SK-N-SH treated with all-trans-retinoic acid at 6 μM for 48 hours (cell line): ENCODE data around the gene OAF.

Experiments used
- ATAC-seq: fragments of 200-7000 bp; cut with Tn5 transposase; 3 replicates; pipeline ENCODE4 v1.9.1; 2020; ENCODE audit warnings: mild to moderate bottlenecking, moderate library complexity
- CSDC2 ChIP-seq: fragments of 250-450 bp; sonication (Bioruptor Pico); IDR thresholded peaks from 2 replicates; pipeline ENCODE4 v1.5.0; 2020; ENCODE audit warnings: mild to moderate bottlenecking, moderate library complexity
- ESRRG ChIP-seq: fragments of 250-450 bp; sonication (Bioruptor Pico); IDR thresholded peaks from 2 replicates; pipeline ENCODE4 v1.6.1; 2021; ENCODE audit warnings: mild to moderate bottlenecking
- ISL1 ChIP-seq: fragments of 250-450 bp; sonication (Bioruptor Pico); IDR thresholded peaks from 2 replicates; pipeline ENCODE4 v2.1.2; 2022; ENCODE audit warnings: mild to moderate bottlenecking, moderate library complexity
- SNAI2 ChIP-seq: fragments of 250-450 bp; sonication (Bioruptor Pico); IDR thresholded peaks from 2 replicates; pipeline ENCODE4 v1.5.0; 2020; ENCODE audit warnings: mild to moderate bottlenecking, moderate library complexity
- ZNF565 ChIP-seq: fragments of 450-650 bp; formaldehyde crosslinking; conservative IDR thresholded peaks from 2 replicates; pipeline ENCODE4 v1.5.0; 2020; ENCODE audit warnings: low read depth, mild to moderate bottlenecking, moderate library complexity
- ZNF70 ChIP-seq: fragments of 450-650 bp; formaldehyde crosslinking; IDR thresholded peaks from 2 replicates; pipeline ENCODE4 v1.5.0; 2020; ENCODE audit warnings: mild to moderate bottlenecking, moderate library complexity
- TF ChIP-seq, protein P1 (sequence below): fragments of 250-450 bp; sonication (Bioruptor Pico); IDR thresholded peaks from 2 replicates; pipeline ENCODE4 v1.5.0; 2020; ENCODE audit warnings: mild to moderate bottlenecking, moderate library complexity
- TF ChIP-seq, protein P2 (sequence below): fragments of 250-450 bp; sonication (Bioruptor Pico); IDR thresholded peaks from 2 replicates; pipeline ENCODE4 v1.8.0; 2021; ENCODE audit warnings: low read depth, mild to moderate bottlenecking, moderate library complexity, borderline replicate concordance
- TF ChIP-seq, protein P3 (sequence below): fragments of 250-450 bp; sonication (Bioruptor Pico); IDR thresholded peaks from 2 replicates; pipeline ENCODE4 v1.8.0; 2020; ENCODE audit warnings: mild to moderate bottlenecking, moderate library complexity, borderline replicate concordance
- TF ChIP-seq, protein P4 (sequence below): fragments of 250-450 bp; sonication (Bioruptor Pico); IDR thresholded peaks from 2 replicates; pipeline ENCODE4 v1.5.1; 2021; ENCODE audit warnings: mild to moderate bottlenecking, moderate library complexity

Gene OAF

DNA sequence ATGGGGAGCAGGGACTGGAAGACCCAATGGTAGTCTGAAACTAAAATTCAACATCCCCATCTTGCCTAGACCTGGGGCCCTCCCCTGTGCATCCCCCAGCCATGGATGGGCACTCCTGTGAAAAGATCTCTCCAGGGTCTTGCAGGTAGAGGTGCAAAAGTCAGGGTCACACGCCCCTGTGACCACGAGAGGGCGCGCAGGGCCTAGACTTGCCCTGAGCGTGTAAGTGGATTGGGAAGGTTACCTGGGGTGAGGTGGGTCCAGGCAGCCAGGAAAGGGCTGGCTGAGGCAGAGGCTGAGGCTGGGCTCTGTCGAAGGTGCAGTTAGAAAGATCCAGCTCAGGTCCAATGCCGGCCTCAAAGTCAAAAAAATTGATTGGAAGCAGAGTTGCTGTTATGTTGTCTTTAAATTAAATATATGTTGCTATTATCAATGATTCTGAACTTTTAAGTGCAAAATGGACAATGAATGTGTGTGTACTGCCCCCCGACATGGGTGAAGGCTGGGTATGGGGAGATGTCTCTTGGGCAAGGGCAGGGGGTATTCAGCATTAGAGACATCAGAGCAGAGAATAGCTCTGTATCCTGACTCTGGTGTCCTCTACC is 24.3 kb downstream of the OAF start (continued):
- TF ChIP-seq, protein P1, sequence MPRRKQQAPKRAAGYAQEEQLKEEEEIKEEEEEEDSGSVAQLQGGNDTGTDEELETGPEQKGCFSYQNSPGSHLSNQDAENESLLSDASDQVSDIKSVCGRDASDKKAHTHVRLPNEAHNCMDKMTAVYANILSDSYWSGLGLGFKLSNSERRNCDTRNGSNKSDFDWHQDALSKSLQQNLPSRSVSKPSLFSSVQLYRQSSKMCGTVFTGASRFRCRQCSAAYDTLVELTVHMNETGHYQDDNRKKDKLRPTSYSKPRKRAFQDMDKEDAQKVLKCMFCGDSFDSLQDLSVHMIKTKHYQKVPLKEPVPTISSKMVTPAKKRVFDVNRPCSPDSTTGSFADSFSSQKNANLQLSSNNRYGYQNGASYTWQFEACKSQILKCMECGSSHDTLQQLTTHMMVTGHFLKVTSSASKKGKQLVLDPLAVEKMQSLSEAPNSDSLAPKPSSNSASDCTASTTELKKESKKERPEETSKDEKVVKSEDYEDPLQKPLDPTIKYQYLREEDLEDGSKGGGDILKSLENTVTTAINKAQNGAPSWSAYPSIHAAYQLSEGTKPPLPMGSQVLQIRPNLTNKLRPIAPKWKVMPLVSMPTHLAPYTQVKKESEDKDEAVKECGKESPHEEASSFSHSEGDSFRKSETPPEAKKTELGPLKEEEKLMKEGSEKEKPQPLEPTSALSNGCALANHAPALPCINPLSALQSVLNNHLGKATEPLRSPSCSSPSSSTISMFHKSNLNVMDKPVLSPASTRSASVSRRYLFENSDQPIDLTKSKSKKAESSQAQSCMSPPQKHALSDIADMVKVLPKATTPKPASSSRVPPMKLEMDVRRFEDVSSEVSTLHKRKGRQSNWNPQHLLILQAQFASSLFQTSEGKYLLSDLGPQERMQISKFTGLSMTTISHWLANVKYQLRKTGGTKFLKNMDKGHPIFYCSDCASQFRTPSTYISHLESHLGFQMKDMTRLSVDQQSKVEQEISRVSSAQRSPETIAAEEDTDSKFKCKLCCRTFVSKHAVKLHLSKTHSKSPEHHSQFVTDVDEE (CRISPR knock-in tag), result no peak
- TF ChIP-seq ESRRG, result no peak
- TF ChIP-seq, protein P2, sequence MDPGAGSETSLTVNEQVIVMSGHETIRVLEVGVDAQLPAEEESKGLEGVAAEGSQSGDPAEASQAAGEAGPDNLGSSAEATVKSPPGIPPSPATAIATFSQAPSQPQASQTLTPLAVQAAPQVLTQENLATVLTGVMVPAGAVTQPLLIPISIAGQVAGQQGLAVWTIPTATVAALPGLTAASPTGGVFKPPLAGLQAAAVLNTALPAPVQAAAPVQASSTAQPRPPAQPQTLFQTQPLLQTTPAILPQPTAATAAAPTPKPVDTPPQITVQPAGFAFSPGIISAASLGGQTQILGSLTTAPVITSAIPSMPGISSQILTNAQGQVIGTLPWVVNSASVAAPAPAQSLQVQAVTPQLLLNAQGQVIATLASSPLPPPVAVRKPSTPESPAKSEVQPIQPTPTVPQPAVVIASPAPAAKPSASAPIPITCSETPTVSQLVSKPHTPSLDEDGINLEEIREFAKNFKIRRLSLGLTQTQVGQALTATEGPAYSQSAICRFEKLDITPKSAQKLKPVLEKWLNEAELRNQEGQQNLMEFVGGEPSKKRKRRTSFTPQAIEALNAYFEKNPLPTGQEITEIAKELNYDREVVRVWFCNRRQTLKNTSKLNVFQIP (CRISPR knock-in tag), result no peak
- no peak for TF ChIP-seq CSDC2 (CRISPR knock-in tag)
- no peak for TF ChIP-seq ZNF70 (CRISPR knock-in tag)

DNA sequence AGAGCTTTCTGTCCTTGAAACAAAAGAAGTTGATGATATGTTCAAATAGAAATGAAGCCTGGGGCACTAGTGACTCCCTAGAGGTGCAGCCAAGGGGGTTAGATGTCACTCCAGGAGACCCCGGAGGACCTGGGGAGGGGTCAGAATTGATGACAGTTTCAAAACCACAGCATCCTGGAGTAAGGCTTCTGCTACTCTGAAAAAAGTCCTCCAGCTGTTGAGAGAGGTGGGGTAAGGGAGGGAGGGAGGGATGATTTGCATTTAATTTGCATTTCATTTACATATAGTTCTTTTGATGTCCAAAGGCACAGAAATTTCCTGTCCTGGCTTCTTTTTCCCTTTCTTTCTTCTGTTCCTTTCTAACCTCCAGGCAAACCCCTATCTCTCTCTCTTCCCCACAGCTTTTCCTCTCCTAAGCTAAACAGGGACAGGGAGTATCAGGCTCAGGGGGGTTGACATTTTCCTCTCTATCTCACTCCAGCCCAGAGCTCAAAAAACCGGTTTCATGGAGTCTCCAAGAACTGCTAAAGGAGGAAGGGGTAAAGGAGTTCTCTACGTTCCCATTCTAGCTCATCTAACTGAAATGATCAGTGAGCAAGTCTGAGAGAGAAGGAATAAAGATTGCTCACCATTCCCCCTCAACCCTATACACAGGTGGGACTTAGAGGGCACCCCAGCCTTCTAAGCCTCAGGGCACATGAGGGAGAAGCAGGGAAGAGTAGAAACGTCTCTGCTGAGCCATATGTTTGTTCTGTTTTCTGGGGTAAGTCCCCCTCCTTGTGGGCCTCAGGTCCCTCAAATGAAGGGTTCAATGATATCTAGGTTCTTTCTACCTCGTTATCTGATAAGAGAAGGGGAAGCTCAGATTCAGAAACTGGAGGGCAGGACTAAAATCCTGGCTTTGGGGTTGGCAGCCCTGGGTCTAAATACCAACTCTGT is 25.6 kb downstream of the OAF start:
- ATAC-seq, result peak; percentile 12; the same call in 2 of the 3 replicates
- TF ChIP-seq, protein P3, sequence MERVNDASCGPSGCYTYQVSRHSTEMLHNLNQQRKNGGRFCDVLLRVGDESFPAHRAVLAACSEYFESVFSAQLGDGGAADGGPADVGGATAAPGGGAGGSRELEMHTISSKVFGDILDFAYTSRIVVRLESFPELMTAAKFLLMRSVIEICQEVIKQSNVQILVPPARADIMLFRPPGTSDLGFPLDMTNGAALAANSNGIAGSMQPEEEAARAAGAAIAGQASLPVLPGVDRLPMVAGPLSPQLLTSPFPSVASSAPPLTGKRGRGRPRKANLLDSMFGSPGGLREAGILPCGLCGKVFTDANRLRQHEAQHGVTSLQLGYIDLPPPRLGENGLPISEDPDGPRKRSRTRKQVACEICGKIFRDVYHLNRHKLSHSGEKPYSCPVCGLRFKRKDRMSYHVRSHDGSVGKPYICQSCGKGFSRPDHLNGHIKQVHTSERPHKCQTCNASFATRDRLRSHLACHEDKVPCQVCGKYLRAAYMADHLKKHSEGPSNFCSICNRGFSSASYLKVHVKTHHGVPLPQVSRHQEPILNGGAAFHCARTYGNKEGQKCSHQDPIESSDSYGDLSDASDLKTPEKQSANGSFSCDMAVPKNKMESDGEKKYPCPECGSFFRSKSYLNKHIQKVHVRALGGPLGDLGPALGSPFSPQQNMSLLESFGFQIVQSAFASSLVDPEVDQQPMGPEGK (CRISPR knock-in tag), result peak; percentile 40; the same call in 1 of the 2 replicates
- TF ChIP-seq ZNF565 (CRISPR knock-in tag), result no peak
- no peak for TF ChIP-seq SNAI2 (CRISPR knock-in tag)
- no peak for TF ChIP-seq ISL1 (CRISPR knock-in tag)

DNA sequence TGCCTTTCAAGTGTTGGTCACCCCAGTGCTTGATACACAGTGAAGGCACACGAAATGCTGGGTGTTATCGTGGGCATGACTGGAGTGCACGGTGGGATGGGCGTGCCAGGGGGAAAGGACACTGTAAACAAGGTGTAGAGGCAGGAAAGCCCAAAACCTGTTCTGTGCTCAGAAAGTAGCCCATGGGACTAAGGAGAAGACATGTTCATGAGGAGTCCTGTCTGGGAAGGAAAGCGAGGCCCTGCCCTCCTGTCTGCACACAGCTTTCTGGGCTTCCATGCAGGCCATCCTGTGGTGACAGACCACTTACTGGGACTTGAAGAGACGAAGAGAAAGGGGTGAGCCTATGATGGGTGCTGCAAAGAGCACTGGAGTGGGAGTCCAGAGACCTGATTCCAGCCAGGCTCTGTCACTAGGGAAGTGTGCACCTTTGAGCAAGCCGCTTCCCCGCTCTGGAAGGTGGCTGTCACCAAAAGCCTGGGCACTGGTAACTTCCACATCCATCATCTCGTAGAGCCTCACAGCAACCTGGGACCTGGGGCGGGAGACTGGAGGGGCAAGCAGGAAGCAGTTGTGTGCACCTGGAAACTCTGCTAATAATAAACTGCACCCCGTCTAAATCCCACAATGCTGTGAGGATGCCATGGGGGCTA is 28.3 kb downstream of the OAF start:
- no peak for ATAC-seq
- no peak for TF ChIP-seq CSDC2 (CRISPR knock-in tag)
- TF ChIP-seq, protein P1 (CRISPR knock-in tag), result no peak
- TF ChIP-seq, protein P4, sequence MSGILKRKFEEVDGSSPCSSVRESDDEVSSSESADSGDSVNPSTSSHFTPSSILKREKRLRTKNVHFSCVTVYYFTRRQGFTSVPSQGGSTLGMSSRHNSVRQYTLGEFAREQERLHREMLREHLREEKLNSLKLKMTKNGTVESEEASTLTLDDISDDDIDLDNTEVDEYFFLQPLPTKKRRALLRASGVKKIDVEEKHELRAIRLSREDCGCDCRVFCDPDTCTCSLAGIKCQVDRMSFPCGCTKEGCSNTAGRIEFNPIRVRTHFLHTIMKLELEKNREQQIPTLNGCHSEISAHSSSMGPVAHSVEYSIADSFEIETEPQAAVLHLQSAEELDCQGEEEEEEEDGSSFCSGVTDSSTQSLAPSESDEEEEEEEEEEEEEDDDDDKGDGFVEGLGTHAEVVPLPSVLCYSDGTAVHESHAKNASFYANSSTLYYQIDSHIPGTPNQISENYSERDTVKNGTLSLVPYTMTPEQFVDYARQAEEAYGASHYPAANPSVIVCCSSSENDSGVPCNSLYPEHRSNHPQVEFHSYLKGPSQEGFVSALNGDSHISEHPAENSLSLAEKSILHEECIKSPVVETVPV, result no peak
- TF ChIP-seq ESRRG, result no peak
- TF ChIP-seq, protein P2 (CRISPR knock-in tag), result no peak
- TF ChIP-seq ZNF565 (CRISPR knock-in tag), result no peak
